GM23338 (cell line): Measurements from ENCODE around the gene ASCL2.

ENCODE experiments used
- CTCF ChIP-seq, 2 experiments: fragments of 200-600 bp in 1 of 2; sonication (generic) in 1 of 2; conservative IDR thresholded peaks; 2 replicates each; pipeline versions ENCODE4 v1.5.1 to v1.6.1; 2016 to 2017; ENCODE audit warnings: antibody characterized with exemption in 2 of 2, low read depth in 2 of 2, mild to moderate bottlenecking in 2 of 2, moderate library complexity in 1 of 2
- EZH2 ChIP-seq: fragments of 200-600 bp; sonication (generic); IDR thresholded peaks from one replicate; pipeline ENCODE4 v1.8.0; 2017; ENCODE audit warnings: antibody characterized with exemption, mild to moderate bottlenecking, low read depth; ENCODE audit not compliant: unreplicated experiment
- ZNF462 ChIP-seq: fragments of 250-450 bp; sonication (Bioruptor Pico); IDR thresholded peaks from 2 replicates; pipeline ENCODE4 v1.5.0; 2020; ENCODE audit warnings: mild to moderate bottlenecking, moderate library complexity

DNA sequence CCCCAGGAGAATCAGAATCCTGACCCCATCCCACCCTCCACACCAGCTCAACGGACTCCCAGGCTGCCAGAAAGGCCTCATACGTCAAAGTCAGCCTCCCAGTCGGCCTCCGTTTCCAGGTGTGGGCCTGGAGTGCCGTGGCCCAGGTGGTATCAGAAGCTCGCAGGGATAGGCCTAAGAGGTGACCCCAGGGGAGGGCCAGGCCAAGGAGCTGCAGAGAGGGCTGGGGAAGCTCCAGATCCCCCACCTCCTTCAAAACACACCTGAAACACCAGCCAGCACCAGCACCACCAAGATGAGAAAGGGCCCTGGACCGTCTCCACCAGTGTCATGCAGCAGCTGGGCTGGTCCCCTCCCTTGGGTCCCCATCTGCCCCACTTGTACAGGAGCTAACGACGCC lies 20.3 kb downstream of the ASCL2 start:
- no peak for TF ChIP-seq EZH2
- TF ChIP-seq CTCF (conservative IDR thresholded peaks at IDR 0.05; ENCODE audit: low read depth in 2 of 2): no peak
- no peak for TF ChIP-seq ZNF462 (CRISPR knock-in tag)
